NCI-H82 (cell line): ENCODE results near the gene DYNC1I1.

Source experiments
- DNase-seq: peaks from one replicate; lab custom pipeline; 2025; lab: John Stamatoyannopoulos, UW

The DYNC1I1 gene

DNA sequence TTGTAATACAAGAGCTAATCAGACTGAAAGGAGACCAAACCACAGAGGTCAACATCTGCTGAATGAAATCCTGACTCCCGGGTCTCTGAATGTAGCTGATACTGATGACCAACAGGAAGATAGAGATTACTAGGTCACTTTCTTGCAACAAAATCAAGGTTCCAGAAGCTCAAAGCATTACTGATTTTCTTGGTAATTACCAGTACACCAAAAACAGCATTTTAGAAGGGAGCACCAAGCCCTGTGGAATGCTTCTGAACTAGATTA lies 371.8 kb downstream of the DYNC1I1 start:
- DNase-seq: no peak
